Keratinocyte (primary cell): Measurements from ENCODE around the gene DTWD2.

Experiments used
- EZH2 ChIP-seq: IDR thresholded peaks from one replicate; pipeline ENCODE4 v1.6.1; 2012; ENCODE audit warnings: inconsistent platforms, mild to moderate bottlenecking, low read length, moderate library complexity
- TF ChIP-seq, protein P1 (sequence below), 3 experiments: IDR thresholded peaks in 1 of 3; conservative IDR thresholded peaks in 1 of 3; optimal IDR thresholded peaks in 1 of 3; 2 replicates in 2 of 3; 3 replicates in 1 of 3; pipeline versions ENCODE3 to v1.5.1; 2011; ENCODE audit warnings: low read length in 3 of 3, mild to moderate bottlenecking in 3 of 3, moderate library complexity in 2 of 3, control low read depth in 1 of 3, inconsistent platforms in 1 of 3; ENCODE audit not compliant: insufficient read depth in 2 of 3; ENCODE audit errors: extremely low read depth in 1 of 3

DNA sequence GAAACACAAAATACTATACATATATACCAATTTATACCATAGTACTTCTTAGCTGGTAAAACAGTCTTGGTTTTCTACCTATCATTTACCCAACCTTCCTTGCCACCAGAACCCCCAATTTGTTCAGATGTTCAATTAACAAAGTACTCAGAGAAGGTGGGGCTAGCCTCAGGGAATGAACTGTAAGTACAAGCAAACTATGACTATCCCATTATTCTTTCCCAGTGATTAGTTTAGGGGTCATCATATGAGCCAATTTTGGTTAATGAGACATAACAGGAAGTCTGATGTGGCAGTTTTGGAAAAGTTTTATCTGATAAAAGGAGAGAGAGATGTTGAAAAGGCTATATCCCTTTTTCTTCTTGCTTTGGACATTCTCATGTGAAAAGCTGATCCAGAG, 125.8 kb downstream of the DTWD2 start:
- TF ChIP-seq, protein P1, sequence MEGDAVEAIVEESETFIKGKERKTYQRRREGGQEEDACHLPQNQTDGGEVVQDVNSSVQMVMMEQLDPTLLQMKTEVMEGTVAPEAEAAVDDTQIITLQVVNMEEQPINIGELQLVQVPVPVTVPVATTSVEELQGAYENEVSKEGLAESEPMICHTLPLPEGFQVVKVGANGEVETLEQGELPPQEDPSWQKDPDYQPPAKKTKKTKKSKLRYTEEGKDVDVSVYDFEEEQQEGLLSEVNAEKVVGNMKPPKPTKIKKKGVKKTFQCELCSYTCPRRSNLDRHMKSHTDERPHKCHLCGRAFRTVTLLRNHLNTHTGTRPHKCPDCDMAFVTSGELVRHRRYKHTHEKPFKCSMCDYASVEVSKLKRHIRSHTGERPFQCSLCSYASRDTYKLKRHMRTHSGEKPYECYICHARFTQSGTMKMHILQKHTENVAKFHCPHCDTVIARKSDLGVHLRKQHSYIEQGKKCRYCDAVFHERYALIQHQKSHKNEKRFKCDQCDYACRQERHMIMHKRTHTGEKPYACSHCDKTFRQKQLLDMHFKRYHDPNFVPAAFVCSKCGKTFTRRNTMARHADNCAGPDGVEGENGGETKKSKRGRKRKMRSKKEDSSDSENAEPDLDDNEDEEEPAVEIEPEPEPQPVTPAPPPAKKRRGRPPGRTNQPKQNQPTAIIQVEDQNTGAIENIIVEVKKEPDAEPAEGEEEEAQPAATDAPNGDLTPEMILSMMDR (optimal IDR thresholded peaks at IDR 0.05 in 1 of 3, IDR thresholded peaks at IDR 0.05 in 1 of 3, conservative IDR thresholded peaks at IDR 0.05 in 1 of 3; ENCODE audit: extremely low read depth in 1 of 3, insufficient read depth in 2 of 3, low read length in 3 of 3) = no peak
- no peak for TF ChIP-seq EZH2
